GM12878 (cell line): Measurements from ENCODE around the gene PRKCZ. TPM values are rescaled to one million over a fixed set of nuclear protein-coding genes. Genes with fewer than 3 reads are reported as not detected.

Source experiments
- ATAC-seq: fragments of 200-7000 bp; cut with Tn5 transposase; 3 replicates; pipeline ENCODE4 v1.9.1; 2020; ENCODE audit warnings: mild to moderate bottlenecking, moderate library complexity
- BruUV-seq: library from RNA; stranded (reverse); fragments of 400-500 nt; replicated peaks from 2 replicates; lab custom pipeline; 2021; lab: Mats Ljungman, UMichigan
- CTCF ChIA-PET: fragments of 300-600 bp; sonication (Branson Sonifier 250); formaldehyde crosslinking; extraction: SDS; loops from one replicate; lab custom pipeline; 2021; ENCODE audit warnings: inconsistent platforms; lab: Yijun Ruan, JAX
- POLR2A ChIA-PET: fragments of 350-600 bp; formaldehyde crosslinking; extraction: SDS; loops from one replicate; lab custom pipeline; 2021; ENCODE audit warnings: inconsistent platforms; lab: Charles Lee
- RAD21 ChIA-PET: fragments of 300-600 bp; sonication (Branson Sonifier 250); formaldehyde crosslinking; loops from one replicate; lab custom pipeline; 2023; ENCODE audit warnings: antibody characterized with exemption; ENCODE audit not compliant: unreplicated experiment; lab: Charles Lee
- SMC1A ChIA-PET: fragments of 300-600 bp; sonication (Branson Sonifier 250); formaldehyde crosslinking; loops from one replicate; lab custom pipeline; 2023; ENCODE audit not compliant: unreplicated experiment, uncharacterized antibody; lab: Charles Lee
- DNase-seq: peaks from one replicate; pipeline ENCODE4 v3.0.0-alpha.2; 2011; ENCODE audit warnings: low read depth, low spot score
- FAIRE-seq: peaks from 3 replicates; lab custom pipeline; 2011; peaks lifted over from hg19 to GRCh38; lab: Jason Lieb, UNC
- H2AFZ ChIP-seq: 2 replicates; pipeline ENCODE4 v1.6.0; 2011; ENCODE audit warnings: low read depth, low read length, control low read depth; ENCODE audit not compliant: control insufficient read depth
- H3K27ac ChIP-seq: 2 replicates; pipeline ENCODE4 v1.5.1; 2011; ENCODE audit warnings: control low read depth; ENCODE audit not compliant: control insufficient read depth, insufficient read depth
- H3K27me3 ChIP-seq, 2 experiments: replicated peaks in 1 of 2; 2 replicates each; pipeline versions ENCODE4 v1.6.0 to v1.6.1; 2011; ENCODE audit warnings: low read length in 1 of 2; ENCODE audit not compliant: control insufficient read depth in 2 of 2, insufficient read depth in 2 of 2
- H3K36me3 ChIP-seq, 2 experiments: 2 replicates each; pipeline ENCODE4 v1.5.1; 2011; ENCODE audit warnings: low read length in 1 of 2; ENCODE audit not compliant: control insufficient read depth in 2 of 2, insufficient read depth in 2 of 2
- H3K4me1 ChIP-seq: 2 replicates; pipeline ENCODE4 v1.6.1; 2011; ENCODE audit warnings: mild to moderate bottlenecking, low read length, moderate library complexity, mixed read lengths; ENCODE audit not compliant: control insufficient read depth, insufficient read depth
- H3K4me2 ChIP-seq: 2 replicates; pipeline ENCODE4 v1.6.0; 2011; ENCODE audit warnings: control low read depth; ENCODE audit not compliant: control insufficient read depth, insufficient read depth
- H3K4me3 ChIP-seq: fragments of 200-600 bp; sonication (generic); 2 replicates; pipeline ENCODE4 v1.5.1; 2016
- H3K79me2 ChIP-seq: 2 replicates; pipeline ENCODE4 v1.6.0; 2011; ENCODE audit warnings: low read length; ENCODE audit not compliant: control insufficient read depth, insufficient read depth
- H3K9ac ChIP-seq: 2 replicates; pipeline ENCODE4 v1.8.0; 2011; ENCODE audit warnings: low read length, control low read depth, mixed read lengths; ENCODE audit not compliant: control insufficient read depth, insufficient read depth
- H3K9me3 ChIP-seq: replicated peaks from 3 replicates; pipeline ENCODE4 v1.5.1; 2011; ENCODE audit warnings: mild to moderate bottlenecking, low read length; ENCODE audit not compliant: control insufficient read depth, insufficient read depth
- H4K20me1 ChIP-seq: 2 replicates; pipeline ENCODE4 v1.6.0; 2011; ENCODE audit not compliant: control insufficient read depth, insufficient read depth
- ETV6 ChIP-seq, 2 experiments: fragments of 450-650 bp in 1 of 2; IDR thresholded peaks in 1 of 2; conservative IDR thresholded peaks in 1 of 2; 2 replicates each; pipeline ENCODE4 v1.6.1; 2014; ENCODE audit warnings: antibody characterized with exemption in 1 of 2, borderline replicate concordance in 1 of 2, low read depth in 1 of 2, mild to moderate bottlenecking in 1 of 2, moderate library complexity in 1 of 2
- GATAD2B ChIP-seq: fragments of 450-650 bp; conservative IDR thresholded peaks from 2 replicates; pipeline ENCODE4 v1.6.1; 2017; ENCODE audit warnings: low read depth, mild to moderate bottlenecking, moderate library complexity
- KAT2A ChIP-seq: conservative IDR thresholded peaks from 2 replicates; pipeline ENCODE4 v1.6.1; 2011; ENCODE audit warnings: low read depth, low read length; ENCODE audit not compliant: control insufficient read depth
- LARP7 ChIP-seq: fragments of 450-650 bp; IDR thresholded peaks from 2 replicates; pipeline ENCODE4 v1.6.1; 2017; ENCODE audit warnings: mild to moderate bottlenecking
- POU2F2 ChIP-seq: IDR thresholded peaks from 3 replicates; pipeline ENCODE4 v1.6.1; 2011; ENCODE audit warnings: low read depth, mild to moderate bottlenecking, low read length, borderline replicate concordance
- RCOR1 ChIP-seq: conservative IDR thresholded peaks from 2 replicates; pipeline ENCODE4 v1.6.1; 2012; ENCODE audit warnings: low read depth, low read length, improper control_type of control experiment
- RFX5 ChIP-seq: IDR thresholded peaks from 2 replicates; pipeline ENCODE4 v1.6.1; 2011; ENCODE audit warnings: low read depth, low read length, improper control_type of control experiment
- SPI1 ChIP-seq: IDR thresholded peaks from 2 replicates; pipeline ENCODE4 v1.6.1; 2011; ENCODE audit warnings: low read depth, mild to moderate bottlenecking, low read length, moderate library complexity, borderline replicate concordance; ENCODE audit not compliant: insufficient read depth
- STAT3 ChIP-seq: IDR thresholded peaks from 2 replicates; pipeline ENCODE4 v1.6.1; 2011; ENCODE audit warnings: low read depth, low read length, improper control_type of control experiment
- SUPT20H ChIP-seq: IDR thresholded peaks from 2 replicates; pipeline ENCODE4 v1.6.1; 2011; ENCODE audit warnings: low read depth, mild to moderate bottlenecking, low read length, moderate library complexity, borderline replicate concordance; ENCODE audit not compliant: control insufficient read depth
- TAF1 ChIP-seq: IDR thresholded peaks from 2 replicates; pipeline ENCODE4 v1.6.1; 2011; ENCODE audit warnings: mild to moderate bottlenecking, low read depth, low read length, borderline replicate concordance
- WGBS: methylation state at CpG from one replicate; pipeline ENCODE4 v1.1.6; 2016; ENCODE audit warnings: low lambda C conversion rate; ENCODE audit not compliant: insufficient replicate concordance, insufficient coverage; ENCODE audit errors: missing lambda C conversion rate; 5-methylcytosine and 5-hydroxymethylcytosine counted together
- in situ Hi-C: fragments of 300-500 bp; cut with MboI; formaldehyde crosslinking; loops from 9 replicates; pipeline ENCODE4 v1.14.3; 2018; ENCODE audit warnings: mixed read lengths
- intact Hi-C: fragments of 100-400 bp; cut with micrococcal nuclease; formaldehyde crosslinking; loops from one replicate; pipeline ENCODE4 v1.14.2; 2022; ENCODE audit not compliant: unreplicated experiment
- polyA plus RNA-seq, 11 experiments: library from polyadenylated mRNA; depleted of rRNA in 4 of 11; unstranded in 6 of 11; stranded (reverse) in 5 of 11; fragments of >200 nt; fragmentation: Nextera tagmentation in 4 of 11; fragmentation: Illumina TruSeq in 1 of 11; extraction: Ambion mirVana in 4 of 11; extraction: Trizol in 1 of 11; gene quantifications; 1 replicate in 1 of 11; 2 replicates in 10 of 11; pipeline versions ENCODE4 v1.2.1 to v1.2.3, GENCODE V29; 2011 to 2016; ENCODE audit warnings: inconsistent platforms in 2 of 11, missing spikeins in 2 of 11, low read depth in 1 of 11
- total RNA-seq, 4 experiments: library from RNA; depleted of rRNA in 3 of 4; stranded (reverse); fragments of >200 nt in 3 of 4; fragmentation: Illumina TruSeq in 1 of 4; extraction: Trizol in 1 of 4; gene quantifications; 2 replicates each; pipeline versions ENCODE4 v1.2.1 to v1.2.3, GENCODE V29; 2013 to 2021
- TF ChIP-seq, protein P1 (sequence below): fragments of 450-650 bp; formaldehyde crosslinking; IDR thresholded peaks from 2 replicates; pipeline ENCODE4 v1.5.0; 2022; ENCODE audit warnings: mild to moderate bottlenecking, missing genetic modification characterization
- TF ChIP-seq, protein P2 (sequence below): IDR thresholded peaks from 2 replicates; pipeline ENCODE4 v1.6.1; 2012; ENCODE audit warnings: low read depth, low read length, improper control_type of control experiment
- TF ChIP-seq, protein P3 (sequence below): IDR thresholded peaks from 2 replicates; pipeline ENCODE4 v1.6.1; 2011; ENCODE audit warnings: borderline replicate concordance, low read depth, mild to moderate bottlenecking, moderate library complexity, low read length; ENCODE audit not compliant: insufficient read depth, poor library complexity, severe bottlenecking

The PRKCZ gene
- total and polyA plus RNA-seq, 10 of the 15 experiments (the other 5 are each of a cell fraction or from before 2014, with no cell fraction given): 0.05 to 1.9 (median 0.64) TPM; not detected in 1

DNA sequence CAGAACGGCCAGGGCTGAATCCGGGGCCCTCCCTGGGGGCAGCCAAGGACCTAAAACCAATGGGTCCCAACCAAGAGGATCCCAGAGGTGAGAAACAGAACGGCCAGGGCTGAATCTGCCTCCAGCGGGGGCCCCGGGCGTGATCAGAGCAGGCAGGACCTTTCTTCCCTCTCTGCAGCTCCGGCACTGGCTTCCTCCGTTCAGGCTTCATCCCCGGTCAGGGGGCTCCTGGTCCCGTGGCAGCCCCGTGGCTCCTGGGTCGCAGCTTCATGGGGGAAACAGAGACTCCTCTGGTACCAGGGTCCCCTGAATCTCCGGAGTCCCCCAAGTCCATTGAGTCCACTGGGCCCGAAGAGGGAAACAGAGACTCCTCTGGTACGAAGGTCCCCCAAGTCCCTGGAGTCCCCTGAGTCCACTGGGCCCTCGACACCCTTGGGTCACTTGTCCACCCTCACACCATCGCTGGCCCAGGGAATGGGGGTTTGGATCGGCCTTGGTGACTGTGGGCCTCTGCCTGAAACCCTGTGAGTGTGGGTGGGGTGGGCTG lies 60.1 kb downstream of the PRKCZ start:
- Histone ChIP-seq H2AFZ (no peak overlapping the region), H3K9ac (no peak overlapping the region), H3K4me1 (peaks cover 7% of the 10 kb centered on the region), H3K79me2 (no peaks in the 10 kb centered on the region), H3K27ac (no peak overlapping the region), H3K9me3 (no peaks in the 10 kb centered on the region), H3K4me3 (no peak overlapping the region)
- RAD21 ChIA-PET: no interaction called here
- no peak for FAIRE-seq
- DNase-seq: no peak
- ATAC-seq: no peak
- intact Hi-C loops: no loop called here
- in situ Hi-C loops: no loop called here
- SMC1A ChIA-PET: no interaction called here
- CTCF ChIA-PET: no interaction called here
- POLR2A ChIA-PET: no interaction called here
- TF ChIP-seq TAF1 (no peak), STAT3 (no peak), GATAD2B (no peak), SPI1 (no peak), ETV6 (conservative IDR thresholded peaks at IDR 0.05 in 1 of 2, IDR thresholded peaks at IDR 0.05 in 1 of 2; ENCODE audit: borderline replicate concordance in 1 of 2, low read depth in 1 of 2) (no peak), RFX5 (no peak), RCOR1 (no peak), SUPT20H (no peak), POU2F2 (no peak), LARP7 (no peak), KAT2A (no peak)
- TF ChIP-seq, protein P1, sequence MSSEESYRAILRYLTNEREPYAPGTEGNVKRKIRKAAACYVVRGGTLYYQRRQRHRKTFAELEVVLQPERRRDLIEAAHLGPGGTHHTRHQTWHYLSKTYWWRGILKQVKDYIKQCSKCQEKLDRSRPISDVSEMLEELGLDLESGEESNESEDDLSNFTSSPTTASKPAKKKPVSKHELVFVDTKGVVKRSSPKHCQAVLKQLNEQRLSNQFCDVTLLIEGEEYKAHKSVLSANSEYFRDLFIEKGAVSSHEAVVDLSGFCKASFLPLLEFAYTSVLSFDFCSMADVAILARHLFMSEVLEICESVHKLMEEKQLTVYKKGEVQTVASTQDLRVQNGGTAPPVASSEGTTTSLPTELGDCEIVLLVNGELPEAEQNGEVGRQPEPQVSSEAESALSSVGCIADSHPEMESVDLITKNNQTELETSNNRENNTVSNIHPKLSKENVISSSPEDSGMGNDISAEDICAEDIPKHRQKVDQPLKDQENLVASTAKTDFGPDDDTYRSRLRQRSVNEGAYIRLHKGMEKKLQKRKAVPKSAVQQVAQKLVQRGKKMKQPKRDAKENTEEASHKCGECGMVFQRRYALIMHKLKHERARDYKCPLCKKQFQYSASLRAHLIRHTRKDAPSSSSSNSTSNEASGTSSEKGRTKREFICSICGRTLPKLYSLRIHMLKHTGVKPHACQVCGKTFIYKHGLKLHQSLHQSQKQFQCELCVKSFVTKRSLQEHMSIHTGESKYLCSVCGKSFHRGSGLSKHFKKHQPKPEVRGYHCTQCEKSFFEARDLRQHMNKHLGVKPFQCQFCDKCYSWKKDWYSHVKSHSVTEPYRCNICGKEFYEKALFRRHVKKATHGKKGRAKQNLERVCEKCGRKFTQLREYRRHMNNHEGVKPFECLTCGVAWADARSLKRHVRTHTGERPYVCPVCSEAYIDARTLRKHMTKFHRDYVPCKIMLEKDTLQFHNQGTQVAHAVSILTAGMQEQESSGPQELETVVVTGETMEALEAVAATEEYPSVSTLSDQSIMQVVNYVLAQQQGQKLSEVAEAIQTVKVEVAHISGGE: no peak
- TF ChIP-seq, protein P2, sequence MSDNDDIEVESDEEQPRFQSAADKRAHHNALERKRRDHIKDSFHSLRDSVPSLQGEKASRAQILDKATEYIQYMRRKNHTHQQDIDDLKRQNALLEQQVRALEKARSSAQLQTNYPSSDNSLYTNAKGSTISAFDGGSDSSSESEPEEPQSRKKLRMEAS: no peak
- TF ChIP-seq, protein P3, sequence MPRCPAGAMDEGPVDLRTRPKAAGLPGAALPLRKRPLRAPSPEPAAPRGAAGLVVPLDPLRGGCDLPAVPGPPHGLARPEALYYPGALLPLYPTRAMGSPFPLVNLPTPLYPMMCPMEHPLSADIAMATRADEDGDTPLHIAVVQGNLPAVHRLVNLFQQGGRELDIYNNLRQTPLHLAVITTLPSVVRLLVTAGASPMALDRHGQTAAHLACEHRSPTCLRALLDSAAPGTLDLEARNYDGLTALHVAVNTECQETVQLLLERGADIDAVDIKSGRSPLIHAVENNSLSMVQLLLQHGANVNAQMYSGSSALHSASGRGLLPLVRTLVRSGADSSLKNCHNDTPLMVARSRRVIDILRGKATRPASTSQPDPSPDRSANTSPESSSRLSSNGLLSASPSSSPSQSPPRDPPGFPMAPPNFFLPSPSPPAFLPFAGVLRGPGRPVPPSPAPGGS: no peak
- TF ChIP-seq, all 136 proteins: peak for 0
- no TSS peak for BruUV-seq
- Histone ChIP-seq H3K27me3 (no peaks in the 10 kb centered on the region), H3K36me3 (no peaks in the 10 kb centered on the region), H4K20me1 (no peaks in the 10 kb centered on the region), H3K4me2 (no peak overlapping the region)
- WGBS: 82% methylated on average over 16 of the region's 18 CpGs
